Progenitor cell of endocrine pancreas (in vitro differentiated cells): Measurements from ENCODE around the gene ELAVL2. TPM values are rescaled to one million over a fixed set of nuclear protein-coding genes. Genes with fewer than 3 reads are reported as not detected.
A peak's percentile ranks its signal among the peaks of the same experiment; 100 is the strongest.

Experiments
- DNase-seq: peaks from one replicate; pipeline ENCODE4 v3.0.0; 2021; ENCODE audit warnings: low spot score; ENCODE audit not compliant: unreplicated experiment
- H3K27ac Mint-ChIP-seq: 2 replicates; pipeline ENCODE4 v1.8.0; 2021; ENCODE audit warnings: mild to moderate bottlenecking, moderate library complexity, mixed read lengths
- H3K27me3 Mint-ChIP-seq: 2 replicates; pipeline ENCODE4 v1.8.0; 2021; ENCODE audit warnings: mixed read lengths
- H3K36me3 Mint-ChIP-seq: 2 replicates; pipeline ENCODE4 v1.8.0; 2022; ENCODE audit warnings: mixed read lengths; ENCODE audit not compliant: insufficient read depth
- H3K4me1 Mint-ChIP-seq: 2 replicates; pipeline ENCODE4 v1.8.0; 2021; ENCODE audit warnings: low read depth, mixed read lengths
- H3K4me3 Mint-ChIP-seq: 2 replicates; pipeline ENCODE4 v1.8.0; 2021; ENCODE audit warnings: low read depth, mild to moderate bottlenecking, moderate library complexity, mixed read lengths
- H3K9me3 Mint-ChIP-seq: 2 replicates; pipeline ENCODE4 v1.8.0; 2021; ENCODE audit warnings: low read depth, mixed read lengths
- CTCF ChIP-seq: fragments of 200-600 bp; sonication (generic); IDR thresholded peaks from one replicate; pipeline ENCODE4 v1.5.0; 2021; ENCODE audit warnings: antibody characterized with exemption, mild to moderate bottlenecking; ENCODE audit not compliant: unreplicated experiment
- long read RNA-seq: library from polyadenylated mRNA; unstranded; transcript quantifications from one replicate; pipeline ENCODE4 v2.0.0, GENCODE V29; 2020
- total RNA-seq: library from RNA; stranded (reverse); gene quantifications from 2 replicates; pipeline ENCODE4 v1.2.1, GENCODE V29; 2021

ELAVL2 gene
- 1.7 and 2.2 TPM in 2 replicates for total RNA-seq
- long read RNA-seq, partial matches to known transcripts: 0 of 3 reads
- long read RNA-seq, other reads (novel, unspliced or antisense): 3 of 3 reads

- Mint-ChIP-seq H3K27ac (no peak within 1 kb of the TSS), H3K4me3 (no peak within 1 kb of the TSS), H3K36me3 (no peaks in the 10 kb centered on the region), H3K27me3 (peaks cover 27% of the 10 kb centered on the region), H3K4me1 (peaks cover 5% of the 10 kb centered on the region), H3K9me3 (no peaks in the 10 kb centered on the region)
- DNase-seq: peak; percentile 96
- peak; percentile 23 for TF ChIP-seq CTCF
Observed at GRCh38 chr9:23826120-23826629, at the start of gene ELAVL2. Gene ELAVL2, minus strand, starts transcription at chr9:23826240. Its CDS starts 64,006 bp downstream, at chr9:23762234.

GRCh38 chr9:23858234-23858633 lies 32.2 kb upstream of the ELAVL2 start:
- no peak for TF ChIP-seq CTCF
- H3K9me3 Mint-ChIP-seq: peaks cover 2% of the 10 kb centered on the region
- H3K27ac Mint-ChIP-seq: no peak overlapping the region
- H3K4me1 Mint-ChIP-seq: no peaks in the 10 kb centered on the region
- no peak overlapping the region for H3K4me3 Mint-ChIP-seq
- no peak for DNase-seq
- H3K36me3 Mint-ChIP-seq: no peaks in the 10 kb centered on the region
- peaks cover 12% of the 10 kb centered on the region for H3K27me3 Mint-ChIP-seq

GRCh38 chr9:23855873-23856604 lies 30.0 kb upstream of the ELAVL2 start:
- no peak for TF ChIP-seq CTCF
- Mint-ChIP-seq H3K36me3 (no peaks in the 10 kb centered on the region), H3K27ac (no peak overlapping the region), H3K27me3 (peaks cover 28% of the 10 kb centered on the region), H3K4me3 (no peak overlapping the region), H3K9me3 (no peaks in the 10 kb centered on the region), H3K4me1 (no peaks in the 10 kb centered on the region)
- DNase-seq: no peak

- DNase-seq: peak; percentile 35
- Mint-ChIP-seq H3K4me3 (peak overlapping the region; percentile 78), H3K27me3 (peaks cover 50% of the 10 kb centered on the region), H3K4me1 (peaks cover 14% of the 10 kb centered on the region), H3K36me3 (no peaks in the 10 kb centered on the region), H3K27ac (peak overlapping the region; percentile 17), H3K9me3 (no peaks in the 10 kb centered on the region)
- TF ChIP-seq CTCF: no peak
Observed at GRCh38 chr9:23850690-23851629, 24.9 kb upstream of the ELAVL2 start.

GRCh38 chr9:23850242-23850689 lies 24.2 kb upstream of the ELAVL2 start:
- no peak for TF ChIP-seq CTCF
- H3K4me1 Mint-ChIP-seq: peaks cover 14% of the 10 kb centered on the region
- peak overlapping the region; percentile 65 for H3K27ac Mint-ChIP-seq
- H3K27me3 Mint-ChIP-seq: peaks cover 50% of the 10 kb centered on the region
- peak overlapping the region; percentile 78 for H3K4me3 Mint-ChIP-seq
- no peak for DNase-seq
- H3K36me3 Mint-ChIP-seq: no peaks in the 10 kb centered on the region
- no peaks in the 10 kb centered on the region for H3K9me3 Mint-ChIP-seq
